HL-60 (cell line): ENCODE results near the gene PLSCR4.

Experiments
- DNase-seq, 2 experiments: peaks; one replicate each; pipeline ENCODE4 v3.0.0-alpha.2; 2010 to 2020; ENCODE audit warnings: low read depth in 1 of 2, low spot score in 1 of 2
- H3K27ac ChIP-seq: fragments of 250-450 bp; sonication (Bioruptor Pico); replicated peaks from 2 replicates; pipeline ENCODE4 v1.5.1; 2020; ENCODE audit warnings: mild to moderate bottlenecking, moderate library complexity
- H3K27me3 ChIP-seq: fragments of 250-450 bp; sonication (Bioruptor Pico); 2 replicates; pipeline ENCODE4 v1.5.1; 2021; ENCODE audit warnings: mild to moderate bottlenecking, moderate library complexity; ENCODE audit not compliant: insufficient read depth, poor library complexity, severe bottlenecking
- H3K4me3 ChIP-seq: replicated peaks from 2 replicates; pipeline ENCODE4 v1.5.1; 2011; ENCODE audit warnings: mild to moderate bottlenecking, control low read depth, low read length; ENCODE audit not compliant: insufficient read depth
- CTCF ChIP-seq: IDR thresholded peaks from one replicate; pipeline ENCODE4 v1.5.1; 2011; ENCODE audit warnings: low read length, control low read depth, inconsistent platforms; ENCODE audit not compliant: insufficient read depth
- GABPA ChIP-seq: IDR thresholded peaks from 2 replicates; pipeline ENCODE4 v1.6.1; 2012; ENCODE audit warnings: low read depth
- POLR2AphosphoS5 ChIP-seq: IDR thresholded peaks from 2 replicates; pipeline ENCODE4 v1.6.1; 2012; ENCODE audit warnings: low read depth
- SPI1 ChIP-seq: IDR thresholded peaks from 2 replicates; pipeline ENCODE4 v1.6.1; 2012; ENCODE audit warnings: low read depth, mild to moderate bottlenecking, borderline replicate concordance
- TF ChIP-seq, protein P1 (sequence below): IDR thresholded peaks from 2 replicates; pipeline ENCODE4 v1.6.1; 2012; ENCODE audit warnings: low read depth; ENCODE audit not compliant: insufficient replicate concordance

Gene PLSCR4

DNA sequence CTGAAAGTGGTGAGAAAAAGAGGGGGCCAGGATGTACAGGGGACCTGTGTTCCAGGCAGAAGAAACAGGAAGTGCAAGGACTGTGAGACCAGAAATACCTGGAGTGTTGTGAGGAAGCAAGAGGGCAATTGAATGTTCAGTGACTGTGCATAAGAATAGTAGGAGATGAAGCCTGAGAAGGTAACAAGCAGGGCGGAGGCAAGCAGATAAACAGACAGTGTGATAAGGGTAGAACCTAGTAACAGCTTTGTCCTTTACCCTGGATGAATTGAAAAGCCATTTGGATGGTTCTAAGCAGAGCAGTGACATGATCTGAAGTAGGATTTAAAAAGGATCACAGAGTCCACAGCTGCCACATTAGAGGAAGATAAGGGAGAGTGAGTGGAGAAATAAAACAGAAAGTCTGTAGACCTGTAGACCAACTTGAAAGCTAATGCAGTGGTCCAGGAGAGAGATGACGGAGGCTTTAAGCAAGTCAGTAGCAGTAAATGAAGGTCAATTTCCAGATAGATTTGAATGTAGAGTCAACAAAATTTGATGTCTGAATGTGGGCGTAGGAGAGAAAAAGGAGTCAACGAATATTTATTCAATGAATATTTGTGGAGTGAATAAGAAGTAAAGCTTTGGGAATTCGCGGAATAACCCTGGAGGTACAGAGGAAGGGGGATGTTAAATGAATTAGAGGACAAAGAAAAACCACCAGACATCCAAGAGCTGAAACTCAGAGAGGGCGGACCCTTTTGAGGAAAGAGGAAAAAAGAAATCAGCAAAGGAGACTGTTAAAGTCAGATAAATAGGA, 85.7 kb downstream of the PLSCR4 start:
- Histone ChIP-seq H3K27me3 (peaks cover 22% of the 10 kb centered on the region), H3K27ac (no peak overlapping the region), H3K4me3 (no peak overlapping the region)
- no peak for TF ChIP-seq POLR2AphosphoS5
- no peak for TF ChIP-seq SPI1
- TF ChIP-seq CTCF, result no peak
- TF ChIP-seq, protein P1, sequence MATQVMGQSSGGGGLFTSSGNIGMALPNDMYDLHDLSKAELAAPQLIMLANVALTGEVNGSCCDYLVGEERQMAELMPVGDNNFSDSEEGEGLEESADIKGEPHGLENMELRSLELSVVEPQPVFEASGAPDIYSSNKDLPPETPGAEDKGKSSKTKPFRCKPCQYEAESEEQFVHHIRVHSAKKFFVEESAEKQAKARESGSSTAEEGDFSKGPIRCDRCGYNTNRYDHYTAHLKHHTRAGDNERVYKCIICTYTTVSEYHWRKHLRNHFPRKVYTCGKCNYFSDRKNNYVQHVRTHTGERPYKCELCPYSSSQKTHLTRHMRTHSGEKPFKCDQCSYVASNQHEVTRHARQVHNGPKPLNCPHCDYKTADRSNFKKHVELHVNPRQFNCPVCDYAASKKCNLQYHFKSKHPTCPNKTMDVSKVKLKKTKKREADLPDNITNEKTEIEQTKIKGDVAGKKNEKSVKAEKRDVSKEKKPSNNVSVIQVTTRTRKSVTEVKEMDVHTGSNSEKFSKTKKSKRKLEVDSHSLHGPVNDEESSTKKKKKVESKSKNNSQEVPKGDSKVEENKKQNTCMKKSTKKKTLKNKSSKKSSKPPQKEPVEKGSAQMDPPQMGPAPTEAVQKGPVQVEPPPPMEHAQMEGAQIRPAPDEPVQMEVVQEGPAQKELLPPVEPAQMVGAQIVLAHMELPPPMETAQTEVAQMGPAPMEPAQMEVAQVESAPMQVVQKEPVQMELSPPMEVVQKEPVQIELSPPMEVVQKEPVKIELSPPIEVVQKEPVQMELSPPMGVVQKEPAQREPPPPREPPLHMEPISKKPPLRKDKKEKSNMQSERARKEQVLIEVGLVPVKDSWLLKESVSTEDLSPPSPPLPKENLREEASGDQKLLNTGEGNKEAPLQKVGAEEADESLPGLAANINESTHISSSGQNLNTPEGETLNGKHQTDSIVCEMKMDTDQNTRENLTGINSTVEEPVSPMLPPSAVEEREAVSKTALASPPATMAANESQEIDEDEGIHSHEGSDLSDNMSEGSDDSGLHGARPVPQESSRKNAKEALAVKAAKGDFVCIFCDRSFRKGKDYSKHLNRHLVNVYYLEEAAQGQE, result no peak
- no peak for TF ChIP-seq GABPA
- DNase-seq, result no peak

GRCh38 chr3:146164506-146164905, 86.4 kb downstream of the PLSCR4 start:
- no peak for DNase-seq
- Histone ChIP-seq H3K27ac (no peak overlapping the region), H3K4me3 (no peak overlapping the region)

DNA sequence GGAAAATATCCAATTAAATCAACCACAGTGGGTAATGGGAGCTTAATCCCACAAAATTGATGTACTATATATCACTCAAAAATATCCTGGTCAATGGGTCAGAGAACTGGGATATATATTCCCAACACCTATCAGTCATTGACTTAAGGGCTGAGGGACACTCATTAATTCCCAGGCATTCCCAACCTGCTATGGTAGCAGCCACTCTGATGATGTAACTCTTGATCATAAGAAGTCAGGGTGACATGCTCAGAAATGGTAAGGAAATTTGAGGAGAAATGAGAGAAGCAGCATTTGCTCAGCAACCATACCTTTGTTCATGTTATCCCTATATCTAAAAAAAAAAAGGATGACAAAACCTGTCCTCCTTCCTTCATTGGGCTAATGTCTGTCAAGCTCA, 86.8 kb downstream of the PLSCR4 start:
- DNase-seq, result no peak
- H3K27me3 ChIP-seq, result peaks cover 33% of the 10 kb centered on the region
- TF ChIP-seq, protein P1, result no peak
- TF ChIP-seq GABPA, result no peak
- TF ChIP-seq CTCF, result no peak
- TF ChIP-seq POLR2AphosphoS5, result no peak
- TF ChIP-seq SPI1, result no peak
- no peak overlapping the region for H3K4me3 ChIP-seq
- no peak overlapping the region for H3K27ac ChIP-seq

More at GRCh38 chr3:146164506-146164905, 86.4 kb downstream of the PLSCR4 start:
- no peak for TF ChIP-seq POLR2AphosphoS5
- H3K27me3 ChIP-seq, result peaks cover 29% of the 10 kb centered on the region

- Histone ChIP-seq H3K27ac (no peak overlapping the region), H3K4me3 (no peak overlapping the region), H3K27me3 (peaks cover 34% of the 10 kb centered on the region)
- no peak for DNase-seq
- TF ChIP-seq SPI1, result no peak
- TF ChIP-seq, protein P1, result no peak
- no peak for TF ChIP-seq GABPA
- TF ChIP-seq CTCF, result no peak
- TF ChIP-seq POLR2AphosphoS5, result no peak
Observed at GRCh38 chr3:146163584-146163983, 87.3 kb downstream of the PLSCR4 start.
